NCI-H1048 (cell line): ENCODE data around the gene MTHFS.
A peak's percentile ranks its signal among the peaks of the same experiment; 100 is the strongest.

Experiments
- DNase-seq: peaks from one replicate; lab custom pipeline; 2025; lab: John Stamatoyannopoulos, UW

Gene MTHFS

GRCh38 chr15:79874242-79874641, 22.6 kb downstream of the MTHFS start:
- no peak for DNase-seq

- no peak for DNase-seq
These were observed 24.3 kb downstream of the MTHFS start for GRCh38 chr15:79872358-79873017.

- DNase-seq, result no peak
These were observed 28.3 kb downstream of the MTHFS start for GRCh38 chr15:79868554-79868953.

- no peak for DNase-seq
These were observed 32.9 kb downstream of the MTHFS start for GRCh38 chr15:79863886-79864285.

GRCh38 chr15:79862191-79862590, 34.6 kb downstream of the MTHFS start:
- no peak for DNase-seq

- no peak for DNase-seq
These were observed 36.2 kb downstream of the MTHFS start for GRCh38 chr15:79860661-79861060.

GRCh38 chr15:79858469-79858868, 38.3 kb downstream of the MTHFS start:
- DNase-seq, result no peak

GRCh38 chr15:79853492-79854328, 43.1 kb downstream of the MTHFS start:
- DNase-seq, result peak; percentile 22

- DNase-seq, result no peak
These were observed 47.0 kb downstream of the MTHFS start for GRCh38 chr15:79849789-79850188.

- no peak for DNase-seq
These were observed 50.3 kb downstream of the MTHFS start for GRCh38 chr15:79846539-79846938.

GRCh38 chr15:79844221-79844620, 52.6 kb downstream of the MTHFS start:
- no peak for DNase-seq

- DNase-seq, result no peak
These were observed 59.0 kb downstream of the MTHFS start for GRCh38 chr15:79837846-79838245.

- no peak for DNase-seq
These were observed 62.3 kb downstream of the MTHFS start for GRCh38 chr15:79834495-79834894.

GRCh38 chr15:79832367-79833120, 64.3 kb downstream of the MTHFS start:
- no peak for DNase-seq

GRCh38 chr15:79831604-79832003, 65.2 kb downstream of the MTHFS start:
- DNase-seq, result no peak

- no peak for DNase-seq
These were observed 66.9 kb downstream of the MTHFS start for GRCh38 chr15:79829950-79830349.

GRCh38 chr15:79828447-79828846, 68.4 kb downstream of the MTHFS start:
- DNase-seq, result no peak

GRCh38 chr15:79826800-79827199, 70.0 kb downstream of the MTHFS start:
- DNase-seq, result no peak

- no peak for DNase-seq
These were observed 72.6 kb downstream of the MTHFS start for GRCh38 chr15:79824136-79824701.

- DNase-seq, result no peak
These were observed 76.0 kb downstream of the MTHFS start for GRCh38 chr15:79820820-79821219.

GRCh38 chr15:79820176-79820575, 76.6 kb downstream of the MTHFS start:
- no peak for DNase-seq

GRCh38 chr15:79816571-79816970, 80.2 kb downstream of the MTHFS start:
- no peak for DNase-seq
